Measurements from ENCODE around the gene NIPSNAP3A.

Gene NIPSNAP3A

GRCh38 chr9:104774831-104775573 lies 27.5 kb downstream of the NIPSNAP3A start:
- FAIRE-seq: no peak

- FAIRE-seq: no peak
Observed at GRCh38 chr9:104775574-104775936, 28.1 kb downstream of the NIPSNAP3A start.

DNA sequence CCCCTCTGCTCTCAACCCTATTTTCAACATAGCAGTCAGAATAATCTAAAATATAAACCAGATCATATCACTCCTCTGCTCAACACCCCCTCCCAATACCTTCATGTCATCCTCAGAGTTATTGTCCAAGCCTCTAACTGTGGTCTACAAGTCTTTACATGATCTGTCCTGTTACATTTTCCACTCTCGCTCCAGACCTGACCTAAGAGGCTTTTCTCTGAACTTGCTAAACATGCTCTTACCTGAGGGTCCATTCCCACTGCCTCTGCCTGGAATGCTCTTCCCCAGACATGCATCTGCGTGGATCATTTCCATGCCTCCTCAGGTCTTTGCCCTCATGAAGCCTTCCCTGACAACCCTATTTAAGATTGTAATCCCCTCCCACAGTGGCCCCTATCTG lies 28.5 kb downstream of the NIPSNAP3A start:
- no peak for FAIRE-seq

DNA sequence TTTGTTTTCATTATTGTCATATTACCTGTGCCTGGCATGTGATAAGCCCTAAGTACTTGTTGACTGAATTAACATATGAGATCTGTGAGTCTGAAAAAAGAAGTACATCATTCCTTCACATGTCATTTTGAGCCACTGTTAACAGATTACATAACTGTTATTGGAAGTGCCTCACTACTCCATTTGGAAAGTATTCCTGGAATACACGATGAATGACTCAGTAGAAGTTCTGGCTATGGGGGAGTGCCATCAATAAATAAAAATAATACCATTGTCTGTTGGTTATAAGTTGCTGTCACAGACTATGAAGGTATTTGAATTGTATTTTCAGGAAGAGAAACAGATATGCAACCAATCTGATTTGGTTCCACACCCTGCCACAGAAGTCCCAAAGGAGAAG lies 29.3 kb downstream of the NIPSNAP3A start:
- no peak for FAIRE-seq

- no peak for FAIRE-seq
Observed at GRCh38 chr9:104778802-104779201, 31.3 kb downstream of the NIPSNAP3A start.

DNA sequence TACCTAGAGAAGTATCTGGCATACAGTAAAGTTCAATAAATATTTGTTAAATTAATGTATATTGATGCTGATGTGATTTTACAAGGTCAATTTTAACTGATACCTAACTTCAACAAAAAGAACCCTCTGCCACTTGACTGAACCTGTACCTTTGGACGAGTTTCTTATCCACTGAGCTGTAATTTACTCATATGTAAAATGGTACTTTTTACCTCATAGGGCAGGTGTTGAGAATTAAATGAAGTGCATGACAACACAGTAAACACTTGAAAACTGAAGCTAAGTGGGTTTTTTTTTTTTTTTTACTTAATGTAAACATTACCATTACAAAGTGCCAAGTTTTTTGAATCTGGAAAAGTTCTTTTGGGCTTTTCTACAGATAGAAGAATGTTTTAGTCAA lies 31.9 kb downstream of the NIPSNAP3A start:
- FAIRE-seq: no peak

- no peak for FAIRE-seq
Observed at GRCh38 chr9:104779946-104780535, 32.6 kb downstream of the NIPSNAP3A start.

- FAIRE-seq: peak; percentile 70
Observed at GRCh38 chr9:104780796-104781395, 33.4 kb downstream of the NIPSNAP3A start.

DNA sequence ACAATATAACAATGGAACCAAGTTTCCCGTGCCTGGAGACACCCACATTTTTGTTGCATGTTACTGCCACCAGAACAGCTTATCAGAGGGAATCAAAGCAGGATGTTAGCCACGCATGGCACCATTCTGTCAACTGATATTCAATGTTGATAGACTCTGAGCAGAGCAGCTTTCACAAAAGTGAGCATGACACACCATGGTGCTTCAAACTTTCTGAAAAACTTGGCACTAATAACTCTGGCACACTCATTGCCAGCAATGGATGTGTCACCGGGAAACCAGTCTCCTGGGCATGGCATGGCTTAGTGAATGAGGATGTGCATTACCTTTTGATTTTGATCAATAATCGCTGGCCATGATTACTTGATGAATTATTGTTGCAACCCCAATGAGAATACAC lies 36.1 kb downstream of the NIPSNAP3A start:
- FAIRE-seq: no peak

GRCh38 chr9:104784098-104784497 lies 36.6 kb downstream of the NIPSNAP3A start:
- FAIRE-seq: no peak

DNA sequence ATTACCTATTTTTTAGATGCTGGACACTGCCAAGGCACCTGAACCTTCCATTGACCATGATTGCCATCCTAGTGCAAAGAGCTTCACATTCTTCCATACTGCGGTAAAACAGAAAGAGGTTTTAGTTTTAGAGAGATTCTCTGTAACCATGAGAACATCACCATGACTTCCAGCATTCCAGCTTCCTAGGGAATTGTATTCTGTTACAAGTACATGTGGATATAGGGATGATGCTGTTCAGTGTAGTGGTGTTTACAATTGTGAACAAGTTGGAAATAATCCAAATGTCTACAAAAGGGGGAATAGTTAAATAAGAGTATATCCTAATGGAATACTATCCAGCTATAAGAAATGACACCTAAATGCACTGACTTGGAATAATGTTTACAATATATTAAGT lies 38.8 kb downstream of the NIPSNAP3A start:
- FAIRE-seq: no peak

- no peak for FAIRE-seq
Observed at GRCh38 chr9:104787306-104788015, 40.0 kb downstream of the NIPSNAP3A start.

DNA sequence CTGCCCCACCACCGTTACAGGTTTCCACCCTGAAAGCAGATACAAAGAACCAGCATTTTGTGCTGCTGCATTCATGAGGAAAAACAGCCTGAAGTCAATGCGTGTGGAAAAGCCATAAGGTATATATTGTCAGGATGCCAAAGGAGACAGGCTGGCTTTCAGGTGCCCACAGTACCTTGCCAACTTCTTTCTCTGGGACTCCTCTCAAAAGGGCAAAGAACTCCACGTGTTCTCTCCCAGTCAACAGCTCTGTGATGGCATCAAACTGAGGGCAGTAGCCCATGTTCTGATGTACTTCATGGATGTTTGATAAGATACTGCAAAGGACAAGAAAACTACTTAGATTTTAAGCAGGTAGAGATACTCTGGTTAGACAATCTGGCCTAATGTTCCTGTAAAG lies 40.8 kb downstream of the NIPSNAP3A start:
- no peak for FAIRE-seq

DNA sequence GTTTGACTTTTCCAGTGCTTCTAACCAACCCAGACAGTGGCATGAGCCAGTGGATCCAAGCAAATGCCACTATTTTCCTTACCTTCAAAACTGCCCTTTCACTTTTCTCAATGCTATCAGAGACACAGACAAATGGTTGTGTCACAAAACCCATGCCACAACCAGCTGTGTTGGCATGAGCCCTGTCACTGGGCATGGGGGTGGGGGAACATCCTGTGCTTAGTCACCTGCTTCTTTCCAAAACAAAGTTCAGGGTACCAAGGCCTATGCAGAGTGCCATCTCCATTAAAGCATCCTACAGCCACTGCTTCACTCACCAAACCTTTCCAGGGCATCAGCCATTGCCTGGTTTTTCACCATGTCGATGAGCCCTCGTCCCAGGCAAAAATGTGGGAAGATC lies 46.6 kb downstream of the NIPSNAP3A start:
- FAIRE-seq: no peak

- no peak for FAIRE-seq
Observed at GRCh38 chr9:104795082-104795481, 47.6 kb downstream of the NIPSNAP3A start.

GRCh38 chr9:104795857-104796256 lies 48.4 kb downstream of the NIPSNAP3A start:
- no peak for FAIRE-seq

GRCh38 chr9:104798209-104798995 lies 50.9 kb downstream of the NIPSNAP3A start:
- FAIRE-seq: no peak

- FAIRE-seq: no peak
Observed at GRCh38 chr9:104800068-104800785, 52.7 kb downstream of the NIPSNAP3A start.

GRCh38 chr9:104802110-104802509 lies 54.6 kb downstream of the NIPSNAP3A start:
- no peak for FAIRE-seq

GRCh38 chr9:104802906-104803305 lies 55.4 kb downstream of the NIPSNAP3A start:
- no peak for FAIRE-seq

- no peak for FAIRE-seq
Observed at GRCh38 chr9:104805441-104805840, 58.0 kb downstream of the NIPSNAP3A start.

- FAIRE-seq: no peak
Observed at GRCh38 chr9:104808035-104808614, 60.6 kb downstream of the NIPSNAP3A start.

Data from G401.6 (cell line).